ENCODE results near the gene NDUFAF2. TPM values are rescaled to one million over a fixed set of nuclear protein-coding genes. Genes with fewer than 3 reads are reported as not detected.

NDUFAF2 gene
- total RNA-seq, 2 donors from 2014 or later = 13.7 to 19.4 TPM

DNA sequence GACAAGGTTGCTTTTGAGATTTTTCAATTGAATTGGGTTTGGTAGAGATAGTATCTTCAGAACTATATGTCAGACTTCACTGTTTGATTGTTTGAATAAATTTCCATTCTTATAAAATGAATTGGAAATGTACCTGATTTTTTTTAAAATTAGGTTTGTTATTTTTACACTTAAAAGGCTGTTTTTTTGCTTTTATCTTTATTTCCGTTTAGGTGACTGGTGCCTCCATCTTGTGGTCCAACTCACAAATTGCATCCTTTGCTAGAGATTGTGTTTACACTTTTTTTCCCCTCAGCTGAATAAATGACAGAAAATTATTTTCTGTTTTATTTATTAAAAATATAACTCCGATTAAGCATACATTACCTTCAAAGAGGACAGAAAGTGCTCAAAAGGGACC lies 15.6 kb downstream of the NDUFAF2 start:
- TF ChIP-seq, protein P1, sequence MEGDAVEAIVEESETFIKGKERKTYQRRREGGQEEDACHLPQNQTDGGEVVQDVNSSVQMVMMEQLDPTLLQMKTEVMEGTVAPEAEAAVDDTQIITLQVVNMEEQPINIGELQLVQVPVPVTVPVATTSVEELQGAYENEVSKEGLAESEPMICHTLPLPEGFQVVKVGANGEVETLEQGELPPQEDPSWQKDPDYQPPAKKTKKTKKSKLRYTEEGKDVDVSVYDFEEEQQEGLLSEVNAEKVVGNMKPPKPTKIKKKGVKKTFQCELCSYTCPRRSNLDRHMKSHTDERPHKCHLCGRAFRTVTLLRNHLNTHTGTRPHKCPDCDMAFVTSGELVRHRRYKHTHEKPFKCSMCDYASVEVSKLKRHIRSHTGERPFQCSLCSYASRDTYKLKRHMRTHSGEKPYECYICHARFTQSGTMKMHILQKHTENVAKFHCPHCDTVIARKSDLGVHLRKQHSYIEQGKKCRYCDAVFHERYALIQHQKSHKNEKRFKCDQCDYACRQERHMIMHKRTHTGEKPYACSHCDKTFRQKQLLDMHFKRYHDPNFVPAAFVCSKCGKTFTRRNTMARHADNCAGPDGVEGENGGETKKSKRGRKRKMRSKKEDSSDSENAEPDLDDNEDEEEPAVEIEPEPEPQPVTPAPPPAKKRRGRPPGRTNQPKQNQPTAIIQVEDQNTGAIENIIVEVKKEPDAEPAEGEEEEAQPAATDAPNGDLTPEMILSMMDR (IDR thresholded peaks at IDR 0.05) = peak in 6 of 7 experiments; percentile 21 to 42 (median 29)
- no peak for TF ChIP-seq POLR2A (IDR thresholded peaks at IDR 0.05)
- ATAC-seq = no peak
- no peak for DNase-seq
- no peak overlapping the region for H3K4me3 ChIP-seq
- H3K27ac ChIP-seq = no peak overlapping the region
- H3K4me1 ChIP-seq = peaks cover 8% of the 10 kb centered on the region
- WGBS, 2 donors = 25% methylated on average over 2 of the region's 2 CpGs
- intact Hi-C loops (cut with DNase I) = no loop called here
- H3K27me3 ChIP-seq = no peaks in the 10 kb centered on the region
- H3K9me3 ChIP-seq = peaks cover 0 to under 1% (median 0%) of the 10 kb centered on the region in 3 donors
- no peaks in the 10 kb centered on the region for H3K36me3 ChIP-seq (replicated peaks in 1 of 2; ENCODE audit: insufficient read depth in 1 of 2, low read depth in 2 of 2)

DNA sequence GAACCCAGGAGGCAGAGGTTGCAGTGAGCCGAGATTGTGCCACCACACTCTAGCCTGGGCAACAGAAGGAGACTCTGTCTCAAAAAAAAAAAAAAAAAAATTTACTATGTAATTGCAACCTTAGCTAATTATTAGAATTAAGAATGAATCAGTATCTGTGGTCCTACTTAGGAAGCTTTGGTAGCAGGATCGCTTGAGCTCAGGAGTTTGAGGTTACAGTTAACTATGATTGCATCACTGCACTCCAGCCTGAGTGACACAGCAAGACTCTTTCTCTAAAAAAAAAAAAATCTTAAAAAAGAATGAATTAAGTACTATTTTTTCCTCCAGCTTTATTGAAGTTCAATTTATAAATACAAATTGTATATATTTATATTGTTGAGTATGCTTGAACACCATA lies 16.7 kb downstream of the NDUFAF2 start:
- no peak for DNase-seq
- WGBS, 2 donors = 78 to 93% methylated on average over 2 of the region's 2 CpGs
- intact Hi-C loops (cut with DNase I) = no loop called here
- Histone ChIP-seq H3K4me3 (no peak overlapping the region), H3K27me3 (no peaks in the 10 kb centered on the region), H3K9me3 (no peaks in the 10 kb centered on the region), H3K27ac (no peak overlapping the region), H3K4me1 (peaks cover 8% of the 10 kb centered on the region), H3K36me3 (replicated peaks in 1 of 2; ENCODE audit: insufficient read depth in 1 of 2, low read depth in 2 of 2) (no peaks in the 10 kb centered on the region)
- no peak for ATAC-seq
- no peak for TF ChIP-seq POLR2A (IDR thresholded peaks at IDR 0.05)
- TF ChIP-seq, protein P1 (IDR thresholded peaks at IDR 0.05) = no peak

DNA sequence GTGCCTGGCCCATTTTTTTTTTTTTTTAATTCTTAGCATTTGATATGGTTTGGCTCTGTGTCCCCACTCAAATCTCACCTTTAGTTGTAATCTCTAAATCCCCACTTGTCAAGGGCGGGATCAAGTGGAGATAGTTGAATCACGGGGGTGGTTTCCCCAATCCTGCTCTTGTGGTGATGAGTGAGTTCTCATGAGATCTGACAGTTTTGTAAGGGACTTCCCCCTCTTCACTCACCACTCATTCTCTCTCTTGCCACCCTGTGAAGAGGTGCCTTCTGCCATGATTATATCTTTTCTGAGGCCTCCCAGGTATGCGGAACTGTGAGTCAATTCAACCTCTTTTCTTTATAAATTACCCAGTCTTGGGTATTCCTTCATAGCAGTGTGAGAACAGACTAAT lies 27.2 kb downstream of the NDUFAF2 start:
- Histone ChIP-seq H3K36me3 (replicated peaks in 1 of 2; ENCODE audit: insufficient read depth in 1 of 2, low read depth in 2 of 2) (no peaks in the 10 kb centered on the region), H3K4me1 (no peaks in the 10 kb centered on the region), H3K27me3 (no peaks in the 10 kb centered on the region), H3K9me3 (no peaks in the 10 kb centered on the region), H3K27ac (no peak overlapping the region), H3K4me3 (no peak overlapping the region)
- DNase-seq = no peak
- intact Hi-C loops (cut with DNase I) = no loop called here
- no peak for ATAC-seq
- TF ChIP-seq, protein P1 (IDR thresholded peaks at IDR 0.05) = no peak
- TF ChIP-seq POLR2A (IDR thresholded peaks at IDR 0.05) = no peak
- WGBS, 2 donors = 80 to 92% methylated on average over 3 of the region's 3 CpGs

DNA sequence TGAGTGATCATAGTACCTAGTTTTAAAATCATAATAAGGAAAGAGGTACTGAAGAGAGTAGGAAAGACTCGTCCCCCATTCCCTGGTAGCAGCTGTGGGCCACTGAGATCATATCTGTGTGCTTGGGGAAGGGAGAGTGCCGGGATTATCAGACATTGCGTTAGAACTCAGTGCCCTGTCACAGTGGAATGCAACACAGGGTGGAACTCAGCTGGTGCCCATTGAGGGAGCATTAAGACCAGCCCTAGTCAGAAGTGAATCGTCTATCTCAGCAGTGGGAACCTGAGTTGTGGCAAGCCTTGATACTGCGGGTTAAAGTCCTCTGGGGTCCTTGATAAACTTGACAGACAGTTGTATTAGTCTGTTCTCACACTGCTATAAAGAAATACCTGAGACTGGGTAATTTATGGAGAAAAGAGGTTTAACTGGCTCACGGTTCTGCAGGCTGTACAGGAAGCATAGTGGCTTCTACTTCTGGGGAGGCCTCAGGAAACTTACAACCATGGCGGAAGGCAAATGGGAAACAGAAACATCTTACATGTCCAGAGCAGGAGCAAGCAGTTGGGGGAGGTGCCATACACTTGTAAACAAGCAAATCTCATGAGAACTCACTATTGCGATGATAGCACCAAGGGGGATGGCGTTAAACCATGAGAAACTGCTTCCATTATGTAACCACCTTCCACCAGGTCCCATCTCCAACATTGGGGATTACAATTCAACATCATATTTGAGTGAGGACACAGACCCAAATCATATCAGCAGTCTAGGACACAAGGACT lies 33.1 kb downstream of the NDUFAF2 start:
- TF ChIP-seq POLR2A (IDR thresholded peaks at IDR 0.05) = no peak
- TF ChIP-seq, protein P1 (IDR thresholded peaks at IDR 0.05) = no peak
- Histone ChIP-seq H3K27me3 (no peaks in the 10 kb centered on the region), H3K36me3 (replicated peaks in 1 of 2; ENCODE audit: insufficient read depth in 1 of 2, low read depth in 2 of 2) (no peaks in the 10 kb centered on the region), H3K4me3 (no peak overlapping the region), H3K9me3 (no peaks in the 10 kb centered on the region), H3K4me1 (no peaks in the 10 kb centered on the region), H3K27ac (no peak overlapping the region)
- intact Hi-C loops (cut with DNase I) = no loop called here
- ATAC-seq = no peak
- DNase-seq = no peak
- 70 to 79% methylated on average over 8 to 9 of the region's 9 CpGs for WGBS, 2 donors

DNA sequence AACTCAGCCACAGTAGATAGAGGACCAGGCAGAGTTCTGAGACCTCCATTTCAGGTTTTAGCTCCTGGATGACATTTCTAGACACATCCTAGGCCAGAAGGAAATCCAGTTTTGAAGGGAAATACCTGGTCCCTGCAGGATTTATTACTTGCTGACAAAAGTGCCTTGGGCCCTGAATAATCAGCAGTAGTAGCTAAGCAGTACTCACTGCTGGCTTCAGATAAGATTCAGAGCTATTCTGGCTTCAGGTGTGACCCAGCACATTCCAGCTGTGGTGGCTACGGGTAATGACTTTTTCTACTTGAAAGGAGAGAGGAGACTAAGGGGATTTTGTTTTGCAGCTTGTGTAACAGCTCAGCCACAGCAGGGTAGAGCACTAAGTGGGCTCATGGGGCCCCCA lies 34.0 kb downstream of the NDUFAF2 start:
- no peaks in the 10 kb centered on the region for H3K36me3 ChIP-seq (replicated peaks in 1 of 2; ENCODE audit: insufficient read depth in 1 of 2, low read depth in 2 of 2)
- ATAC-seq = no peak
- H3K4me1 ChIP-seq = no peaks in the 10 kb centered on the region
- DNase-seq = no peak
- no peak overlapping the region for H3K27ac ChIP-seq
- H3K4me3 ChIP-seq = no peak overlapping the region
- H3K9me3 ChIP-seq = no peaks in the 10 kb centered on the region
- TF ChIP-seq, protein P1 (IDR thresholded peaks at IDR 0.05) = no peak
- no peak for TF ChIP-seq POLR2A (IDR thresholded peaks at IDR 0.05)
- intact Hi-C loops (cut with DNase I) = no loop called here
- WGBS, 2 donors = 56 to 67% methylated on average over 1 of the region's 1 CpG
- no peaks in the 10 kb centered on the region for H3K27me3 ChIP-seq

All from body of pancreas (tissue), 4 donors.